GM21619 (cell line): ENCODE measurements around the gene QPRT.
A peak's percentile ranks its signal among the peaks of the same experiment; 100 is the strongest.
"Not testable (repeated sequence)": the region's sequence is repeated elsewhere in the genome, so short reads cannot be mapped to it uniquely, and the experiment has no call there.

Experiments
- ATAC-seq: cut with Tn5 transposase; IDR thresholded peaks from one replicate; pipeline ENCODE4 v1.9.1; 2021; ENCODE audit not compliant: unreplicated experiment

QPRT gene

DNA sequence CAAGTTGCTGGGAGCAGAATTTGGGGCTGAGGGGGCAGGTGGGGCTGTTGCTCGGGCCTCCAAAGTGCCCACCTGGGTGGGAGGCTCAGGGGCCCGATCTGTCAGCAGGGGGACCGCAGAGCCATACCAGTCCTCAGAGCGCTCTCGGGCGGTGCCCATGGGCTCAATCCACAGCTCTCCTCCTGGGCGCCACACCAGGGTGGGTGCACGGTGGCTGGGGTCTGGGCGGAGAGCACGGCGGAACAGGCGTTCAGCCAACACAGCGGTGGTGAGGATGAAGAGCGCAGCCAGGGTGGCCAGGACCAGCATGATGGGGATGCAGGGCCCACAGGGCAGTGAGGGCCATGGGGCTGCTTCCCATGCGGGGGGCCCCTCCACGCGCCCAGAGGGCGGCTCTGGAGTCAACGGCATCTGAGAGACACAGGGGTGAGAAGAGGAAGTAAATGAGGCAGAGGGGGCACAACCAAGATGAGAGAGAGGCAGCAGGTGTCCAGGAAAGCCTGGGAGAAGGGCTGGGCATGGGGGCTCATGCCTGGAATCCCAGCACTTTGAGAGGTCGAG lies 65.6 kb downstream of the QPRT start:
- no peak for ATAC-seq

DNA sequence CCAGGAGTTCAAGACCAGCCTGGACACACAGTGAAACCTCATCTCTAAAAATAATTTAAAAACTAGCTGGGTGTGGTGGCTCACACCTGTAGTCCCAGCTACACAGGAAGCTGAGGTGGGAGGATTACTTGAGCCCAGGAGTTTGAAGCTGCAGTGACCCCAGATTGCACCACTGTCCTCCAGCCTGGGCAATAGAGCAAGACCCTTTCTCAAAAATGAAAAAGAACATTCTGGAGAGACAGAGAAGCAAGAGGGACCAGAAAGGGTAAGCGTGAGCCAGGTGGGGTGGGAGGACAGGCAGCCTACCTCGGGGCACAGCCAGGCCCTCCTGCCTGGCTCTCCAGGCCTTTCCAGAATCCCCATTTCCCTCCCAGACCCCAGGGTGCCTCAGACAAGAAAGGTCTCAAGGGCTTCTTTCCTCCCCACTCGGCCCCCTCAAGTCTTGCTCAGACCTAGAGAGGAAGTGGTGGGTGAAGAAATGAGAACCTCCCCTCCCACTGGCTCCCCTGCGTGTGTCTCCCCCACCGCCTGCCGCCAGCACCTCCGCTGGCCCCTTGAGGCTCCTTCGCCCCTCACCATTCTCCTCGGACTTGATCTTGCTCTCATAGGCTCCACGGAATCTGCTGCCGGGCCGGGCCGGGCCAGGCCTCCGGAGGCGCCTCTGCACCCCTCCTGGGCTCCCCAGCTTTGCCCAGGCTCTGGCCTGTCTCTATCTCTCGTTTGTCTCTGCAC lies 66.3 kb downstream of the QPRT start:
- peak; percentile 43 for ATAC-seq

GRCh38 chr16:29745853-29746345 lies 66.9 kb downstream of the QPRT start, which contains the start of gene C16orf54:
C16orf54 (minus strand) TSS chr16:29745990; CDS start chr16:29744951, 1,039 bp downstream.
- peak; percentile 70 for ATAC-seq

DNA sequence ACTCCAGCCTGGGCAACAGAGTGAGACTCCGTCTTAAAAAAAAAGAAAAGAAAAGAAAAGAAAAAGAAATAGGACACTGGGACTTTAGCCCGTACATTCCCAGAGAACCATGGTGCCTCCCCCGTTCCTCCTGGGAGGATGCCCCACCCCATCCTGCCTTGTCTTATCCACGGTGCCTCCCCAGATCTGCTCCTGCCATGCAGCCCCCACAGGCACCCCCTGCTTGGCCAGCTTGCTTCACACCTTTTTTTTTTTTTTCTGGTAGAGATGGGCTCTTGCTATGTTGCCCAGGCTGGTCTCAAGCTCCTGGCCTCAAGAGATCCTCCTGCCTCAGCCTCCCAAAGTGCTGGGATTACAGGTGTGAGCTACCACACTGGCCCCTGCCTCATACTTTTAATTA lies 67.5 kb downstream of the QPRT start:
- not testable (repeated sequence) for ATAC-seq
